Fibroblast of lung (primary cell): ENCODE results near the gene SLC2A8. TPM values are rescaled to one million over a fixed set of nuclear protein-coding genes. Genes with fewer than 3 reads are reported as not detected.

ENCODE experiments used
- DNase-seq, 2 donors: peaks; one replicate each; pipeline versions ENCODE4 v3.0.0 to v3.0.0-alpha.2; 2010; ENCODE audit warnings: low read depth in 2 of 2
- H2AFZ ChIP-seq: 2 replicates; pipeline ENCODE4 v1.5.1; 2012; ENCODE audit warnings: low read length, control low read depth, inconsistent platforms
- H3K27ac ChIP-seq: 2 replicates; pipeline ENCODE4 v1.5.1; 2011; ENCODE audit warnings: low read length, control low read depth; ENCODE audit not compliant: insufficient read depth
- H3K27me3 ChIP-seq: 2 replicates; pipeline ENCODE4 v1.5.1; 2011; ENCODE audit warnings: mild to moderate bottlenecking, low read length; ENCODE audit not compliant: control insufficient read depth, insufficient read depth
- H3K36me3 ChIP-seq: 2 replicates; pipeline ENCODE4 v1.5.1; 2011; ENCODE audit warnings: low read length; ENCODE audit not compliant: control insufficient read depth, insufficient read depth
- H3K4me1 ChIP-seq: 2 replicates; pipeline ENCODE4 v1.5.1; 2011; ENCODE audit warnings: low read length; ENCODE audit not compliant: control insufficient read depth, insufficient read depth; ENCODE audit errors: extremely low read depth
- H3K4me2 ChIP-seq: 2 replicates; pipeline ENCODE4 v1.5.1; 2011; ENCODE audit warnings: low read length, control low read depth; ENCODE audit not compliant: insufficient read depth; ENCODE audit errors: extremely low read depth
- H3K4me3 ChIP-seq, 4 experiments: fragments of 200-600 bp in 1 of 4; sonication (generic) in 1 of 4; replicated peaks in 1 of 4; 2 replicates each; pipeline ENCODE4 v1.5.1; 2011 to 2016; ENCODE audit warnings: low read length in 4 of 4, low read depth in 3 of 4, mild to moderate bottlenecking in 3 of 4, control low read depth in 2 of 4, inconsistent platforms in 1 of 4, mixed read lengths in 1 of 4; ENCODE audit not compliant: insufficient read depth in 1 of 4; ENCODE audit errors: control extremely low read depth in 1 of 4
- H3K79me2 ChIP-seq: 2 replicates; pipeline ENCODE4 v1.5.1; 2012; ENCODE audit warnings: mild to moderate bottlenecking, low read length, inconsistent platforms; ENCODE audit not compliant: control insufficient read depth, insufficient read depth
- H3K9ac ChIP-seq: 2 replicates; pipeline ENCODE4 v1.5.1; 2011; ENCODE audit warnings: mild to moderate bottlenecking, low read length, control low read depth; ENCODE audit not compliant: insufficient read depth
- H3K9me3 ChIP-seq: 2 replicates; pipeline ENCODE4 v1.5.1; 2012; ENCODE audit warnings: low read depth, low read length; ENCODE audit not compliant: control insufficient read depth, insufficient read depth
- H4K20me1 ChIP-seq: 2 replicates; pipeline ENCODE4 v1.5.1; 2011; ENCODE audit warnings: low read length; ENCODE audit not compliant: control insufficient read depth, insufficient read depth; ENCODE audit errors: extremely low read depth
- CTCF ChIP-seq, 2 donors: IDR thresholded peaks in 1 of 2; conservative IDR thresholded peaks in 1 of 2; 1 replicate in 1 of 2; 2 replicates in 1 of 2; pipeline ENCODE4 v1.5.1; 2011 to 2012; ENCODE audit warnings: low read length in 2 of 2, control low read depth in 1 of 2, inconsistent platforms in 1 of 2, low read depth in 1 of 2, mild to moderate bottlenecking in 1 of 2
- EZH2 ChIP-seq: IDR thresholded peaks from 2 replicates; pipeline ENCODE4 v1.5.1; 2012; ENCODE audit warnings: low read length, control low read depth, mild to moderate bottlenecking; ENCODE audit errors: missing control alignments
- polyA plus RNA-seq, 2 donors: library from polyadenylated mRNA; depleted of rRNA in 1 of 2; stranded (reverse) in 1 of 2; unstranded in 1 of 2; fragments of >200 nt; gene quantifications; 2 replicates each; pipeline ENCODE4 v1.2.1, GENCODE V29; 2011 to 2012; ENCODE audit warnings: missing spikeins in 1 of 2
- total RNA-seq: library from RNA; depleted of rRNA; stranded (reverse); fragments of >200 nt; gene quantifications from 2 replicates; pipeline ENCODE4 v1.2.1, GENCODE V29; 2014

Gene SLC2A8
- total and polyA plus RNA-seq, 2 donors (not counting 1 experiment from before 2014, with no cell fraction given) = 4.6 to 11.4 TPM

GRCh38 chr9:127384016-127384730 lies 12.8 kb upstream of the SLC2A8 start:
- Histone ChIP-seq H3K9ac (no peak overlapping the region), H2AFZ (no peak overlapping the region), H3K79me2 (no peaks in the 10 kb centered on the region), H3K27ac (no peak overlapping the region), H3K9me3 (no peaks in the 10 kb centered on the region), H3K4me3 (no peak overlapping the region), H3K27me3 (peaks cover 8% of the 10 kb centered on the region), H3K36me3 (no peaks in the 10 kb centered on the region), H3K4me2 (no peak overlapping the region), H3K4me1 (peaks cover 10% of the 10 kb centered on the region), H4K20me1 (no peaks in the 10 kb centered on the region)
- DNase-seq = no peak
- TF ChIP-seq EZH2 = no peak
- TF ChIP-seq CTCF (conservative IDR thresholded peaks at IDR 0.05 in 1 of 2, IDR thresholded peaks at IDR 0.05 in 1 of 2; ENCODE audit: low read depth in 1 of 2, low read length in 2 of 2) = no peak

- Histone ChIP-seq H3K4me2 (no peak overlapping the region), H3K27ac (no peak overlapping the region), H3K4me1 (peaks cover 10% of the 10 kb centered on the region), H3K9ac (no peak overlapping the region), H3K36me3 (no peaks in the 10 kb centered on the region), H3K27me3 (peaks cover 8% of the 10 kb centered on the region), H2AFZ (no peak overlapping the region), H3K9me3 (no peaks in the 10 kb centered on the region), H4K20me1 (no peaks in the 10 kb centered on the region), H3K4me3 (no peak overlapping the region), H3K79me2 (no peaks in the 10 kb centered on the region)
- DNase-seq = no peak
- TF ChIP-seq CTCF (conservative IDR thresholded peaks at IDR 0.05 in 1 of 2, IDR thresholded peaks at IDR 0.05 in 1 of 2; ENCODE audit: low read depth in 1 of 2, low read length in 2 of 2) (no peak), EZH2 (no peak)
Measured at GRCh38 chr9:127384901-127385300, 12.1 kb upstream of the SLC2A8 start.

- DNase-seq = no peak
- H2AFZ ChIP-seq = no peak overlapping the region
- no peak overlapping the region for H3K9ac ChIP-seq
- H3K4me1 ChIP-seq = peaks cover 10% of the 10 kb centered on the region
- H3K9me3 ChIP-seq = no peaks in the 10 kb centered on the region
- H3K36me3 ChIP-seq = no peaks in the 10 kb centered on the region
- H3K27me3 ChIP-seq = peaks cover 8% of the 10 kb centered on the region
- no peak for TF ChIP-seq CTCF (conservative IDR thresholded peaks at IDR 0.05 in 1 of 2, IDR thresholded peaks at IDR 0.05 in 1 of 2; ENCODE audit: low read depth in 1 of 2, low read length in 2 of 2)
- TF ChIP-seq EZH2 = no peak
- H3K4me2 ChIP-seq = no peak overlapping the region
- no peak overlapping the region for H3K4me3 ChIP-seq
- H3K79me2 ChIP-seq = no peaks in the 10 kb centered on the region
- no peak overlapping the region for H3K27ac ChIP-seq
- H4K20me1 ChIP-seq = no peaks in the 10 kb centered on the region
Measured at GRCh38 chr9:127386249-127386648, 10.7 kb upstream of the SLC2A8 start.
